Liver (tissue), 3 donors: ENCODE results near the gene NOS3.

ENCODE experiments used
- ATF3 ChIP-seq: IDR thresholded peaks from 2 replicates; pipeline ENCODE4 v1.6.1; 2016; ENCODE audit warnings: antibody characterized with exemption
- CTCF ChIP-seq: fragments of 150-350 bp; IDR thresholded peaks from 2 replicates; pipeline ENCODE4 v1.5.1; 2017; ENCODE audit warnings: improper control_type of control experiment, low read depth, low read length; ENCODE audit not compliant: missing input control
- EGR1 ChIP-seq, 2 donors: IDR thresholded peaks; 2 replicates each; pipeline ENCODE4 v1.6.1; 2016 to 2018; ENCODE audit warnings: antibody characterized with exemption in 2 of 2, low read depth in 2 of 2
- FOXA1 ChIP-seq: IDR thresholded peaks from 2 replicates; pipeline ENCODE4 v1.6.1; 2016; ENCODE audit warnings: antibody characterized with exemption
- GABPA ChIP-seq, 2 donors: IDR thresholded peaks in 1 of 2; conservative IDR thresholded peaks in 1 of 2; 2 replicates each; pipeline ENCODE4 v1.6.1; 2016; ENCODE audit warnings: antibody characterized with exemption in 2 of 2, mild to moderate bottlenecking in 1 of 2, moderate library complexity in 1 of 2
- JUND ChIP-seq, 2 donors: IDR thresholded peaks; 2 replicates each; pipeline ENCODE4 v1.6.1; 2016; ENCODE audit warnings: antibody characterized with exemption in 2 of 2
- RAD21 ChIP-seq, 2 donors: IDR thresholded peaks; 2 replicates each; pipeline ENCODE4 v1.6.1; 2016; ENCODE audit warnings: antibody characterized with exemption in 2 of 2, mild to moderate bottlenecking in 2 of 2
- RXRA ChIP-seq, 2 donors: IDR thresholded peaks; 2 replicates each; pipeline ENCODE4 v1.6.1; 2017 to 2018; ENCODE audit warnings: antibody characterized with exemption in 2 of 2, mild to moderate bottlenecking in 1 of 2
- SP1 ChIP-seq: IDR thresholded peaks from 2 replicates; pipeline ENCODE4 v1.6.1; 2018; ENCODE audit warnings: antibody characterized with exemption, mild to moderate bottlenecking
- TAF1 ChIP-seq: conservative IDR thresholded peaks from 2 replicates; pipeline ENCODE4 v1.6.1; 2016; ENCODE audit warnings: antibody characterized with exemption, mild to moderate bottlenecking
- YY1 ChIP-seq: IDR thresholded peaks from 2 replicates; pipeline ENCODE4 v1.6.1; 2016; ENCODE audit warnings: antibody characterized with exemption, mild to moderate bottlenecking
- TF ChIP-seq, protein P1 (sequence below): IDR thresholded peaks from 2 replicates; pipeline ENCODE4 v1.6.1; 2016; ENCODE audit warnings: antibody characterized with exemption
- TF ChIP-seq, protein P2 (sequence below): IDR thresholded peaks from 2 replicates; pipeline ENCODE4 v1.6.1; 2016; ENCODE audit warnings: antibody characterized with exemption
- TF ChIP-seq, protein P3 (sequence below): IDR thresholded peaks from 2 replicates; pipeline ENCODE4 v1.6.1; 2016; ENCODE audit warnings: antibody characterized with exemption, mild to moderate bottlenecking
- donor health status: healthy.
- donor health status: healthy.

GRCh38 chr7:150946421-150947240 is 44.2 kb upstream of the NOS3 start:
- TF ChIP-seq JUND (IDR thresholded peaks at IDR 0.05) (no peak), CTCF (no peak), TAF1 (no peak), SP1 (no peak), YY1 (no peak), GABPA (IDR thresholded peaks at IDR 0.05 in 1 of 2, conservative IDR thresholded peaks at IDR 0.05 in 1 of 2) (no peak), RAD21 (IDR thresholded peaks at IDR 0.05) (no peak), ATF3 (no peak), RXRA (IDR thresholded peaks at IDR 0.05) (no peak), FOXA1 (no peak), EGR1 (IDR thresholded peaks at IDR 0.05; ENCODE audit: low read depth in 2 of 2) (no peak)
- TF ChIP-seq, protein P1, sequence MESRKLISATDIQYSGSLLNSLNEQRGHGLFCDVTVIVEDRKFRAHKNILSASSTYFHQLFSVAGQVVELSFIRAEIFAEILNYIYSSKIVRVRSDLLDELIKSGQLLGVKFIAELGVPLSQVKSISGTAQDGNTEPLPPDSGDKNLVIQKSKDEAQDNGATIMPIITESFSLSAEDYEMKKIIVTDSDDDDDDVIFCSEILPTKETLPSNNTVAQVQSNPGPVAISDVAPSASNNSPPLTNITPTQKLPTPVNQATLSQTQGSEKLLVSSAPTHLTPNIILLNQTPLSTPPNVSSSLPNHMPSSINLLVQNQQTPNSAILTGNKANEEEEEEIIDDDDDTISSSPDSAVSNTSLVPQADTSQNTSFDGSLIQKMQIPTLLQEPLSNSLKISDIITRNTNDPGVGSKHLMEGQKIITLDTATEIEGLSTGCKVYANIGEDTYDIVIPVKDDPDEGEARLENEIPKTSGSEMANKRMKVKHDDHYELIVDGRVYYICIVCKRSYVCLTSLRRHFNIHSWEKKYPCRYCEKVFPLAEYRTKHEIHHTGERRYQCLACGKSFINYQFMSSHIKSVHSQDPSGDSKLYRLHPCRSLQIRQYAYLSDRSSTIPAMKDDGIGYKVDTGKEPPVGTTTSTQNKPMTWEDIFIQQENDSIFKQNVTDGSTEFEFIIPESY, result no peak
- TF ChIP-seq, protein P2, sequence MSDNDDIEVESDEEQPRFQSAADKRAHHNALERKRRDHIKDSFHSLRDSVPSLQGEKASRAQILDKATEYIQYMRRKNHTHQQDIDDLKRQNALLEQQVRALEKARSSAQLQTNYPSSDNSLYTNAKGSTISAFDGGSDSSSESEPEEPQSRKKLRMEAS, result no peak
- TF ChIP-seq, protein P3, sequence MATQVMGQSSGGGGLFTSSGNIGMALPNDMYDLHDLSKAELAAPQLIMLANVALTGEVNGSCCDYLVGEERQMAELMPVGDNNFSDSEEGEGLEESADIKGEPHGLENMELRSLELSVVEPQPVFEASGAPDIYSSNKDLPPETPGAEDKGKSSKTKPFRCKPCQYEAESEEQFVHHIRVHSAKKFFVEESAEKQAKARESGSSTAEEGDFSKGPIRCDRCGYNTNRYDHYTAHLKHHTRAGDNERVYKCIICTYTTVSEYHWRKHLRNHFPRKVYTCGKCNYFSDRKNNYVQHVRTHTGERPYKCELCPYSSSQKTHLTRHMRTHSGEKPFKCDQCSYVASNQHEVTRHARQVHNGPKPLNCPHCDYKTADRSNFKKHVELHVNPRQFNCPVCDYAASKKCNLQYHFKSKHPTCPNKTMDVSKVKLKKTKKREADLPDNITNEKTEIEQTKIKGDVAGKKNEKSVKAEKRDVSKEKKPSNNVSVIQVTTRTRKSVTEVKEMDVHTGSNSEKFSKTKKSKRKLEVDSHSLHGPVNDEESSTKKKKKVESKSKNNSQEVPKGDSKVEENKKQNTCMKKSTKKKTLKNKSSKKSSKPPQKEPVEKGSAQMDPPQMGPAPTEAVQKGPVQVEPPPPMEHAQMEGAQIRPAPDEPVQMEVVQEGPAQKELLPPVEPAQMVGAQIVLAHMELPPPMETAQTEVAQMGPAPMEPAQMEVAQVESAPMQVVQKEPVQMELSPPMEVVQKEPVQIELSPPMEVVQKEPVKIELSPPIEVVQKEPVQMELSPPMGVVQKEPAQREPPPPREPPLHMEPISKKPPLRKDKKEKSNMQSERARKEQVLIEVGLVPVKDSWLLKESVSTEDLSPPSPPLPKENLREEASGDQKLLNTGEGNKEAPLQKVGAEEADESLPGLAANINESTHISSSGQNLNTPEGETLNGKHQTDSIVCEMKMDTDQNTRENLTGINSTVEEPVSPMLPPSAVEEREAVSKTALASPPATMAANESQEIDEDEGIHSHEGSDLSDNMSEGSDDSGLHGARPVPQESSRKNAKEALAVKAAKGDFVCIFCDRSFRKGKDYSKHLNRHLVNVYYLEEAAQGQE, result no peak
